Raji (cell line): Measurements from ENCODE around the gene TRAF5.

ENCODE experiments used
- POLR2A ChIP-seq: IDR thresholded peaks from 2 replicates; pipeline ENCODE4 v1.6.1; 2011; ENCODE audit warnings: low read depth, low read length, control low read depth; ENCODE audit not compliant: insufficient read depth

Gene TRAF5

DNA sequence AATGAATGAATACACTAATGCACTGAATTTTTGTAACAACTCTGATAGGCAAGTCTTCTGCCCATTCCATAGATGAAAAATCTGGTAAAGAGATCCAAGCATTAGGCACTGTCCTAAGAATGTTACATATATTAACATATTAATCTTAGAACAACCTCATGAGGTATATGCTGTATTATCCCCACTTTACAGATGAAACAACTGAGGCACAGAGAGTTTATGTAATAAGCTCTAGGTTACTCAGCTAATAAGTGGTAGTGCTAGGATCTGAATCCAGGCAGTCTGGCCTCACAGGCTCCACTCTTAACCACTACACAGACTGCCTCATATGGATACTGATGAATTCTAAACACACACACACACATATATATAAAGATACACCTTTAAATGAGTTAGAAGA lies 52.8 kb downstream of the TRAF5 start:
- no peak for TF ChIP-seq POLR2A

- no peak for TF ChIP-seq POLR2A
These were observed 55.0 kb downstream of the TRAF5 start for GRCh38 chr1:211381481-211382181.

GRCh38 chr1:211382182-211382713 lies 55.6 kb downstream of the TRAF5 start:
- no peak for TF ChIP-seq POLR2A

- peak; percentile 93 for TF ChIP-seq POLR2A
These were observed 56.3 kb downstream of the TRAF5 start for GRCh38 chr1:211382714-211383480.

- no peak for TF ChIP-seq POLR2A
These were observed 57.9 kb downstream of the TRAF5 start for GRCh38 chr1:211384524-211384923.

DNA sequence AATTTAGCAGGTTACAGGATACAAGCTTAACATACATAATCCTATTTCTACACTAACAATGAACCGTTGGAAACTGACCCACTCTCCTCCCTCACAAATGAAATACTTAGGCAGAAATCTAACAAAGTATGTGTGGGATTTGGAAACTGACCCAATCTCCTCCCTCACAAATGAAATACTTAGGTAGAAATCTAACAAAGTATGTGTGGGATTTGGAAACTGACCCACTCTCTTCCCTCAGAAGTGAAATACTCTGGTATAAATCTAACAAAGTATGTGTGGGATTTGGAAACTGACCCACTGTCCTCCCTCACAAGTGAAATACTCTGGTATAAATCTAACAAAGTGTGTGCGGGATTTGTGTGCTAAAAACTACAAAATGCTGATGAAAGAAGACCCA lies 60.3 kb downstream of the TRAF5 start:
- TF ChIP-seq POLR2A, result no peak

DNA sequence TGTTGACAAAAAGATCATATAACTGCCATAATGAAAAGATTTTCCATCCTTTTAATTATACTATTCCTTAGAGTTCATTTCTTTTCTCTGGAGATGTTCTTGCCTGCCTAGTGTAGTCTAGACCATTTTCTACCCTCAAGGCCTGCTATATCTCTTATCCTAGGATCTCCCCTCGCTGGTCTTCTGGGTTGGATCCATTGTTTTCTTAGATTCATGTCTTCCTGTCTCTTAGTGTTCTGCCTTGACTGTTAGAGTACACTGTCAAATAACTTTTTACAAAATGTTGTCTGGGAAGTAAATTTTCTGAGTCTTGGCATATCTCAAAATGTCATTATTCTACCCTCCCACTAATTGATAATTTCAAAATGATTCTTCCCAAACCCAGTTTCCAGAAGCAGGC lies 66.6 kb downstream of the TRAF5 start:
- no peak for TF ChIP-seq POLR2A

DNA sequence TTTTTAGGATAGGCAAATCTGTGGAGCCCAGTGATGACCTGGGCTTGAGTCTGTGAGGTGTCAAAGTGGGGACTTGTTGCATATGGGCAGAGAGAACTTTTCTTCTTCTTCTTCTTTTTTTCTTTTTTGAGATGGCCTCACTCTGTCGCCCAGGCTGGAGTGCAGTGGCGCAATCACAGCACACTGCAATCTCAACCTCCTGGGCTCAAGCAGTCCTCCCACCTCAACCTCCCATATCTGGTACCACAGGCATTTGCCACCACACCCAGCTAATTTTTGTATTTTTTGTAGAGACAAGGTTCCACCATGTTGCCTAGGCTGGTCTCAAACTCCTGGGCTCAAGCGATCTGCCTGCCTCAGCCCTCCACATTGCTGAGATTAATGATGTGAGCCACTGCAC lies 85.0 kb downstream of the TRAF5 start:
- TF ChIP-seq POLR2A, result no peak

GRCh38 chr1:211415700-211416099 lies 89.1 kb downstream of the TRAF5 start:
- TF ChIP-seq POLR2A, result no peak

DNA sequence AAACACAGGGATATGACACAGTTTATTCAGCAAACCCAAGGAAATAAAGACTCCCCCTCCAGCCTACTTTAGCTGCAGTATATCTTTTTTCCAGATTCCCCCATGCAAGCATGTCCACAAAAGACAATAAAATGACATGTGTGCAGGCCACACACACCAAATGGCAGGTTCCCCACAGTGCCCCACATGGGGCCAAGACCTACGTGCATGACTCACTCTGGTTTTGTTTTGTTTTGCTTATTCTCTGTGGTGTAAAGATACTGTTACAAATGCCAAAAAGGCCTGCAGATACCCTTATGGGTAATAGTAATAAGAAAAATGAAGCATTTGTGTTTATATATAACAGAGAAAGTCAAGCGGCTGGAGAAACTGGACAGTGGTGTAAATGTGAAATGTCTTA lies 93.8 kb downstream of the TRAF5 start:
- no peak for TF ChIP-seq POLR2A

- no peak for TF ChIP-seq POLR2A
These were observed 94.3 kb downstream of the TRAF5 start for GRCh38 chr1:211420845-211421454.

GRCh38 chr1:211424018-211424417 lies 97.4 kb downstream of the TRAF5 start:
- no peak for TF ChIP-seq POLR2A
